ENCODE measurements around the gene NUDT16L1. TPM values are rescaled to one million over a fixed set of nuclear protein-coding genes. Genes with fewer than 3 reads are reported as not detected.
A peak's percentile ranks its signal among the peaks of the same experiment; 100 is the strongest.

NUDT16L1 gene
- total RNA-seq, 1 donor from 2014 or later = 81.4 TPM

GRCh38 chr16:4693956-4694641 lies 737 bp downstream of the NUDT16L1 start:
- DNase-seq (ENCODE audit: low read depth) = peak; percentile 42

- no peak for DNase-seq (ENCODE audit: low read depth)
Observed at GRCh38 chr16:4694642-4695451, 1.5 kb downstream of the NUDT16L1 start.

DNA sequence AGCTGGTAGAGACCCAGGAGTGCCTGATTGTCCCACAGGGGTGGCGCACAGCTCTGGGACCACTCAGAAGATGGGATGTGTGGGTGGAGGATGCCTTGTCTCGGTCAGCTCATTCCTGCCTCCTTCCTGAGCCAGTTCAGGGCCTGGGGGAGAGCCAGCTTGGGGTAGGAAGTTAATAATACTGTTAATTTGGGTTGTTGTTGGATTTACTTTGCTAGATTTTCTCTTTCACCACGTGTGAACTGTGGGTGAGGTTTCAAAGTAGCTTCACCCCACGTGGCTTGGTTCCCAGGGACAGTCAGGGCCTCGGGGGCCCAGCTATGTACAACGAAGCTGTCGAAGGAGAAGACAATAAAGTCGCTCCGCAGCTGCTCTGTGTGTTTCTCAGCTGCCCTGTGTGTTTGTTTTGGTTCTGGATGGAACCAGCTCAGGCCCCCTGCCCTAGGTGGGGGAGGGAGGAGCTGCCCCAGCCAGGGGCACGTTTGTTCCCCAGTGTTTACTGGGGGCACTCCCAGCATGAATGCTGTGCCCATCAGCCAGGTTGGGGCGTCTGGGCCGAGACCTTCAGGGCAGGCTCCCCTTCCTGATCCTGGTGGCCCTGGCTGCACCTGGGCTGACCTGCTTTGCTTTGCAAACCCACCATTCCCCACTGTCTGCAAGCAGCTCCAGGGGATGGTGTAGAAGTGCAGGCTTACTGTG lies 2.3 kb downstream of the NUDT16L1 start:
- DNase-seq (ENCODE audit: low read depth) = no peak

GRCh38 chr16:4696172-4696904 lies 3.0 kb downstream of the NUDT16L1 start:
- DNase-seq (ENCODE audit: low read depth) = no peak

GRCh38 chr16:4696905-4697847 lies 3.8 kb downstream of the NUDT16L1 start:
- DNase-seq (ENCODE audit: low read depth) = no peak

GRCh38 chr16:4697848-4698291 lies 4.5 kb downstream of the NUDT16L1 start:
- DNase-seq (ENCODE audit: low read depth) = no peak

DNA sequence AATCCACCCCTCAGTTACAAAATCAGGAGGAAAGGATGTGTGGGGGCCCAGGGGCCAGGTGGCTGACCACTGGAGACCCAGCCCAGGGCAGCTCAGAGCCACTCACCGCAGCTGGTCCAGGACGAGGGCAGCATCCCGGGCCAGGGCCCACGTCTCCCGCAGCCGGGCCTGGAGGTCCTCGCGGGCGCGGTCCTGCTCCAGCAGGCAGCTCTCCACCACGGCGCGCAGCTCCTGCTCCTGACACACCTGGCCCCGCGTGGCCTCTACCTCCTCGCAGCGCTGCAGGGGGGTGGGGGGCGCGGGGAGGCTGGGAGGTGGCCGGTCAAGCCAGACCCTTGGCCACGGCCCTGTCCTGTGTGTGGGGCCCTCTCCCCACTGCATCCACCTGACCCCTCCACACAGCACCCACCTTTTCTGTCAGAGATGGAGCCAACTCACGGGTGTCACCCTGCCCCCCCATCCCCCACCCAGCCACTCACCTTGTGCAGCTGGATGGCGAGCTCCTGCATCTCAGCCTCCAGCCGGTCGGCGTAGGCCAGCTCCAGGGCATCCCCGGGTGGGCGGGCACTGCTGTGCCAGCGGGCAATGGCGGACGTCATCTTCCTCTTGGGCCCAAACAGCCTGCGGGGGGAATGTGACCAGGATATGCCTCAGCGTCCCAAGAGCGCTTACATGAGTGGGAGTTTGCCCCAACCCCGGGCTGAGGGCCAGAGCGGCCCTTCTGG lies 5.1 kb downstream of the NUDT16L1 start:
- no peak for DNase-seq (ENCODE audit: low read depth)

GRCh38 chr16:4699046-4699556 lies 5.7 kb downstream of the NUDT16L1 start:
- no peak for DNase-seq (ENCODE audit: low read depth)

- DNase-seq (ENCODE audit: low read depth) = no peak
Observed at GRCh38 chr16:4700380-4700996, 7.1 kb downstream of the NUDT16L1 start.

DNA sequence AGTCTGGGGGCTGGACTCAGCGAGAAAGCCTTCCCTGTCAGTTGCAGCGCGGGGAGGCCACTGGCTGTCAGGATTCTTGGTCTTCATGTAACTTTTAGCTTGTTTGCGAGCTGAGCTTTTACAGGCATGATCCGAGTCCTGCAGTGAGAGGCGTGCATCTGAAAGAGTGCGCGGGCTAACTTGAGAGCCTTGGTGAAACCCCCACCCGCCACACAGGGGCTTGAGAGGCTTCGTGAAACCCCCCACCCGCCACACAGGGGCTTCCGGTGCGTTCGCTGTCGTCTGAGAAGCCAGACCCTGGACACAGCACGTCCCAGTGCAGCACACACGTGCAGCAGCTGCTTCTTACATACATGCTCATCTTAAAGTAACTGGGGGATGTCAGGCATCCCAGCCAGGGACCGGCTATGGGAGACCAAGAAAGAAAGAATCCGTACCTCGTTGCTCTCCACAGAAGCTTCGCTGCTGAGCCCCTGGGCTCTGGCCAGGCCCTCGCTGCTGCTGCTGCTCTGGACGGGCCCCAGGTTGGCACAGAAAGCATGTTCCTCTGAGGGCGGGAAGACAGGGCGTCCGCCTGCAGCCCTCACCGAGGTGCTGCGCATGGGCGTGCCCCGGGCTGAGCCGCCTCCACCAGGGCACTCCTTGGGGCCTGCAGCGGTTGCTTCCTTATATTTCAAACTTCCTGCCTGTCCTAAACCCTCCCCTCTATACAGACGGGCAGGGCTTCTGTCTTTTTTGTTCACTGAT lies 7.8 kb downstream of the NUDT16L1 start:
- DNase-seq (ENCODE audit: low read depth) = no peak

GRCh38 chr16:4701791-4702465 lies 8.6 kb downstream of the NUDT16L1 start:
- DNase-seq (ENCODE audit: low read depth) = no peak

DNA sequence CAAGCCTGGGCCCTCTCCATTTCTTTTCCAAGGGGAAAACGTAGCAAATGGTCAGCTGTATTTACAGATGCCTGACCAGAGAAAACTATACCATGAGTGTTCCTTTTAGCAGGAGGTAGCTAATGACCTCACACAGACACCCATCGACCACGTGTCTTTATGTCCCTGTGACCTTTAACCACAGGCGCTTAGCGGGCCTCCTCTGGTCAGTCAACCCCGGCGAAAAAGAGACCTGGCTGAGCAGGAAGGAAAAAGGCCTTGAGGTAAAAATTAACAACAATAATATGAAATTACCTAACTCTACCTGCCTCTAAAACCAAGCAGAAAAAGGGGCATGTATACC lies 9.1 kb downstream of the NUDT16L1 start:
- DNase-seq (ENCODE audit: low read depth) = no peak

DNA sequence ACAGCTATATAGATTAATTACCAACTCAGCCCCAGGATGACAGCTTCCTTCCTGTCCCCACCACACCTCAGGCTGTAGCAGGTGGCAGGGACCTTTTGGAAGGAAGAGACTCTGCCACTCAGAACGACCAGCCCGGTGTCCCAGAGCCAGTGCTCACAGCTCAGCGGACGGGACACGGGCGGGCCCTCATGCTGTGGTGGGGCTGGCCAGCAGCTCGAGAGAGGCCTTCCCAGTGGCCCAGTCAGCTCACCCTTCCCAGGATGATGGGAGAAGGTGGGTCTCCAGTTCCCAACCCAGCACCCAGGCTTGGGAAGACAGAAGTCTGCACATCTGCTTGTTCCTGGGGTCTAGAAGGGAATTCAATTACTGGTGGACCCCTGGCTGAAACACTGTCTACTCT lies 10.5 kb downstream of the NUDT16L1 start:
- DNase-seq (ENCODE audit: low read depth) = no peak

DNA sequence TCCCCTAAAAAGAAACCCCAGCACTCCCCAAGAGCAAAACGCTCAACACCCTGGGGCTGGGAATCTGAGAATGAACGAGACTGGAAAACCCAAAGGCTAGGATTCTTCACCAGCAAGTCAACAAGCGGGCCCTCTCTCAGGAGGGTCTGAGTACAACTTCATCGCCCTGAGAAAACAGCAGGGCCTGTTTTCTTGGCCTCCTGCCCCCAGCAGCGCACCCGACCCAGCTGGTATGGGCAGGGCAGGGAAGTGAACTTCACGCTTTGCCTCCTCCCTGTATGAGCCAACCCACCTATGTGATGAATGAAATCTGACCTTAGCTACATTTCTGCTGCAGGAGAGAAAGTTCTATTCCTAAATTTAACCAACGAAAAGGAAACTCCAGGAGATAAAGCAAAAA lies 11.1 kb downstream of the NUDT16L1 start:
- no peak for DNase-seq (ENCODE audit: low read depth)

DNA sequence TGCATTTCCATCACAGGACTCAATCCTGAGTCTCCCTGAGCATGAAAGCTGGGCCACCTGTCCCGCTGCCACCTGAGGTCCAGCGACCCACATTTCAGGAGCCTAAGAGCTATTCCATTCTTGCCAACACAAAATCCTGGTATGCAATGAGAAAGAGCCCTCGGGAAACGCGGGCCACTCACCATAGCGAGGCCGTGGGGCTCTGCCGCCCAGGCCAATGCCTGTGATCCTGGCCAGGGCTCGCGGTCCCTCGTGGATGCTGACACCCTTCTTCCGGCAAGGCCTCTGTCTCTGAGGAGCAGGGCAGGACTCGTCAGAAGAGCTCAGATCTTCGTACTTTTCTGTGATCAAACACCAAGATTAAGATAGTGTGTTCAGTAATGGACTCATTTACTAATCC lies 11.6 kb downstream of the NUDT16L1 start:
- no peak for DNase-seq (ENCODE audit: low read depth)

DNA sequence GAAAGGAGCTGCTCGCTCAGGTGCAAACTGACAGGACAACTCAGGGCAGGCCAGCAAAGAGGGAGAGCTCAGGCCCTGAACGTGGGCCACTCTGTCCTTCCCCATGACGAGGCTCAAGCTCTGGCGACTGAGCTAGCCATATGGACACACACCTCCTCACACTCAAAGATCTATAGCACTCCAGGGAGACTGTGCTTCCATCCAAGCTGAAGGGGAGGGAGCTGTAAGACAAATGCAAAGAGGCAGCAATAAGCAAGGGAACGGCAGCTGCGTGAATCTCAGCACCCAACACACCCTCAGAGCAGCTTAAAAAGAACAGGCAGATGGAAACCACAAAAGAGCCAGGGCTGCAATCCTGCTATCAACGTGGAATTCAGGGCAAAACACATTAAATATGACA lies 13.5 kb downstream of the NUDT16L1 start:
- no peak for DNase-seq (ENCODE audit: low read depth)

GRCh38 chr16:4709481-4709880 lies 16.1 kb downstream of the NUDT16L1 start:
- peak; percentile 33 for DNase-seq (ENCODE audit: low read depth)
